Caco-2 (cell line): ENCODE measurements around the gene EXOC6B. TPM values are rescaled to one million over a fixed set of nuclear protein-coding genes. Genes with fewer than 3 reads are reported as not detected.

Source experiments
- BruUV-seq: library from RNA; stranded (reverse); fragments of 400-500 nt; replicated peaks from 2 replicates; lab custom pipeline; 2021; lab: Mats Ljungman, UMichigan
- CTCF ChIA-PET: fragments of 300-600 bp; sonication (Branson Sonifier 250); formaldehyde crosslinking; loops from one replicate; lab custom pipeline; 2022; ENCODE audit warnings: antibody characterized with exemption; lab: Charles Lee
- POLR2A ChIA-PET: fragments of 300-600 bp; sonication (Branson Sonifier 250); formaldehyde crosslinking; loops from one replicate; lab custom pipeline; 2022; ENCODE audit warnings: antibody characterized with exemption; lab: Charles Lee
- DNase-seq, 2 experiments: peaks; one replicate each; pipeline versions ENCODE4 v3.0.0 to v3.0.0-alpha.2; 2020 to 2022
- H3K27me3 ChIP-seq: replicated peaks from 2 replicates; pipeline ENCODE4 v1.6.0; 2011; ENCODE audit warnings: low read length; ENCODE audit not compliant: control insufficient read depth, insufficient read depth
- H3K36me3 ChIP-seq: 2 replicates; pipeline ENCODE4 v1.5.1; 2011; ENCODE audit warnings: low read length; ENCODE audit not compliant: control insufficient read depth, insufficient read depth
- H3K4me1 ChIP-seq: fragments of 250-450 bp; sonication (Bioruptor Pico); 2 replicates; pipeline ENCODE4 v1.5.1; 2020; ENCODE audit warnings: mild to moderate bottlenecking
- H3K4me3 ChIP-seq: 2 replicates; pipeline ENCODE4 v1.5.1; 2011; ENCODE audit warnings: low read depth, mild to moderate bottlenecking, control low read depth, low read length
- H3K9me3 ChIP-seq: fragments of 250-450 bp; sonication (Bioruptor Pico); 2 replicates; pipeline ENCODE4 v1.5.1; 2020; ENCODE audit warnings: mild to moderate bottlenecking, moderate library complexity
- H3K27ac Mint-ChIP-seq: one replicate; pipeline ENCODE4 v1.8.0; 2022; ENCODE audit warnings: mixed read lengths; ENCODE audit not compliant: unreplicated experiment
- H3K27me3 Mint-ChIP-seq: one replicate; pipeline ENCODE4 v1.8.0; 2022; ENCODE audit warnings: mixed read lengths; ENCODE audit not compliant: insufficient read depth, unreplicated experiment
- H3K36me3 Mint-ChIP-seq: one replicate; pipeline ENCODE4 v1.8.0; 2022; ENCODE audit warnings: mild to moderate bottlenecking, mixed read lengths; ENCODE audit not compliant: insufficient read depth, unreplicated experiment
- H3K4me1 Mint-ChIP-seq: one replicate; pipeline ENCODE4 v1.8.0; 2022; ENCODE audit warnings: low read depth, mixed read lengths; ENCODE audit not compliant: unreplicated experiment
- H3K4me3 Mint-ChIP-seq: one replicate; pipeline ENCODE4 v1.8.0; 2022; ENCODE audit warnings: mild to moderate bottlenecking, moderate library complexity, mixed read lengths; ENCODE audit not compliant: unreplicated experiment
- H3K9me3 Mint-ChIP-seq: one replicate; pipeline ENCODE4 v1.8.0; 2022; ENCODE audit warnings: mixed read lengths; ENCODE audit not compliant: unreplicated experiment
- intact Hi-C: fragments of 100-400 bp; cut with micrococcal nuclease; formaldehyde crosslinking; loops from one replicate; pipeline ENCODE4 v1.10.0; 2022; ENCODE audit not compliant: unreplicated experiment
- total RNA-seq: library from RNA; stranded (reverse); gene quantifications from 2 replicates; pipeline ENCODE4 v1.2.3, GENCODE V29; 2022
- TF ChIP-seq, protein P1 (sequence below), 2 experiments: fragments of 200-600 bp in 1 of 2; IDR thresholded peaks; 1 replicate in 1 of 2; 2 replicates in 1 of 2; pipeline versions ENCODE4 v1.5.1 to v1.8.0; 2011 to 2022; ENCODE audit warnings: antibody characterized with exemption in 1 of 2, control low read depth in 1 of 2, inconsistent platforms in 1 of 2, low read depth in 1 of 2, low read length in 1 of 2, mild to moderate bottlenecking in 1 of 2, moderate library complexity in 1 of 2; ENCODE audit not compliant: insufficient read depth in 1 of 2, severe bottlenecking in 1 of 2, unreplicated experiment in 1 of 2

The EXOC6B gene
- total RNA-seq, 1 experiment from 2014 or later, result 36.1 TPM

GRCh38 chr2:72271766-72272641 is 553.8 kb downstream of the EXOC6B start:
- Mint-ChIP-seq H3K4me1 (peaks cover 18% of the 10 kb centered on the region), H3K36me3 (no peaks in the 10 kb centered on the region), H3K27me3 (no peaks in the 10 kb centered on the region), H3K4me3 (no peak overlapping the region), H3K9me3 (no peaks in the 10 kb centered on the region), H3K27ac (no peak overlapping the region)
- Histone ChIP-seq H3K27me3 (no peaks in the 10 kb centered on the region), H3K36me3 (no peaks in the 10 kb centered on the region), H3K4me1 (peaks cover 11% of the 10 kb centered on the region), H3K9me3 (no peaks in the 10 kb centered on the region), H3K4me3 (no peak overlapping the region)
- CTCF ChIA-PET, result no interaction called here
- TF ChIP-seq, protein P1, sequence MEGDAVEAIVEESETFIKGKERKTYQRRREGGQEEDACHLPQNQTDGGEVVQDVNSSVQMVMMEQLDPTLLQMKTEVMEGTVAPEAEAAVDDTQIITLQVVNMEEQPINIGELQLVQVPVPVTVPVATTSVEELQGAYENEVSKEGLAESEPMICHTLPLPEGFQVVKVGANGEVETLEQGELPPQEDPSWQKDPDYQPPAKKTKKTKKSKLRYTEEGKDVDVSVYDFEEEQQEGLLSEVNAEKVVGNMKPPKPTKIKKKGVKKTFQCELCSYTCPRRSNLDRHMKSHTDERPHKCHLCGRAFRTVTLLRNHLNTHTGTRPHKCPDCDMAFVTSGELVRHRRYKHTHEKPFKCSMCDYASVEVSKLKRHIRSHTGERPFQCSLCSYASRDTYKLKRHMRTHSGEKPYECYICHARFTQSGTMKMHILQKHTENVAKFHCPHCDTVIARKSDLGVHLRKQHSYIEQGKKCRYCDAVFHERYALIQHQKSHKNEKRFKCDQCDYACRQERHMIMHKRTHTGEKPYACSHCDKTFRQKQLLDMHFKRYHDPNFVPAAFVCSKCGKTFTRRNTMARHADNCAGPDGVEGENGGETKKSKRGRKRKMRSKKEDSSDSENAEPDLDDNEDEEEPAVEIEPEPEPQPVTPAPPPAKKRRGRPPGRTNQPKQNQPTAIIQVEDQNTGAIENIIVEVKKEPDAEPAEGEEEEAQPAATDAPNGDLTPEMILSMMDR (IDR thresholded peaks at IDR 0.05; ENCODE audit: insufficient read depth in 1 of 2, low read depth in 1 of 2, low read length in 1 of 2, severe bottlenecking in 1 of 2, unreplicated experiment in 1 of 2), result no peak
- intact Hi-C loops, result no loop called here
- POLR2A ChIA-PET, result no interaction called here
- no TSS peak for BruUV-seq
- DNase-seq, result no peak

DNA sequence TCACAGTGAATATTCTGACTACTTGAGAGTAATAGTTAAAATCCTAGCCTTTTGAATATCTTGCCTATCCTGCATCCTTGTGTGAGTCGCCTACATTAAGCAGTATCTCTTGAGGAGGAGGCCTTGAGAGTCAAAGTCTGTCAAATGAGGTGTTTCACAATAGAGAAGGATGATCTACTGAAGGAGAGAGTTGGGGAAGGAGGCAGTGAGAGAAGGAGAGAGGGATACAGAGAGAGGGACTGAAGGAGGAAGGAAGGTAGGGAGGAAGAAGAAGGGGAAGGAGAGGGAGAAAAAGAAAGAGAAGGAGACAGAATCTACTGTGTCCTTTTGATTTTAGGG is 554.6 kb downstream of the EXOC6B start:
- TF ChIP-seq, protein P1 (IDR thresholded peaks at IDR 0.05; ENCODE audit: insufficient read depth in 1 of 2, low read depth in 1 of 2, low read length in 1 of 2, severe bottlenecking in 1 of 2, unreplicated experiment in 1 of 2), result no peak
- intact Hi-C loops, result no loop called here
- DNase-seq, result no peak
- no peaks in the 10 kb centered on the region for H3K27me3 Mint-ChIP-seq
- H3K27ac Mint-ChIP-seq, result no peak overlapping the region
- Histone ChIP-seq H3K9me3 (no peaks in the 10 kb centered on the region), H3K4me3 (no peak overlapping the region), H3K27me3 (no peaks in the 10 kb centered on the region), H3K4me1 (peaks cover 11% of the 10 kb centered on the region), H3K36me3 (no peaks in the 10 kb centered on the region)
- ChIA-PET CTCF (no interaction called here), POLR2A (no interaction called here)
- BruUV-seq, result no TSS peak
- no peaks in the 10 kb centered on the region for H3K36me3 Mint-ChIP-seq
- no peaks in the 10 kb centered on the region for H3K9me3 Mint-ChIP-seq
- H3K4me3 Mint-ChIP-seq, result no peak overlapping the region
- peaks cover 18% of the 10 kb centered on the region for H3K4me1 Mint-ChIP-seq

- Histone ChIP-seq H3K9me3 (no peaks in the 10 kb centered on the region), H3K4me1 (peaks cover 11% of the 10 kb centered on the region), H3K36me3 (no peaks in the 10 kb centered on the region), H3K27me3 (no peaks in the 10 kb centered on the region), H3K4me3 (no peak overlapping the region)
- H3K4me3 Mint-ChIP-seq, result no peak overlapping the region
- H3K27me3 Mint-ChIP-seq, result no peaks in the 10 kb centered on the region
- intact Hi-C loops, result no loop called here
- H3K36me3 Mint-ChIP-seq, result no peaks in the 10 kb centered on the region
- BruUV-seq, result no TSS peak
- ChIA-PET POLR2A (no interaction called here), CTCF (no interaction called here)
- no peak overlapping the region for H3K27ac Mint-ChIP-seq
- H3K9me3 Mint-ChIP-seq, result no peaks in the 10 kb centered on the region
- peaks cover 18% of the 10 kb centered on the region for H3K4me1 Mint-ChIP-seq
- TF ChIP-seq, protein P1 (IDR thresholded peaks at IDR 0.05; ENCODE audit: insufficient read depth in 1 of 2, low read depth in 1 of 2, low read length in 1 of 2, severe bottlenecking in 1 of 2, unreplicated experiment in 1 of 2), result no peak
- no peak for DNase-seq
These were observed 555.1 kb downstream of the EXOC6B start for GRCh38 chr2:72270556-72271275.
